AG20443 (cell line): ENCODE measurements around the gene UTS2.

Experiments
- DNase-seq: peaks from one replicate; pipeline ENCODE4 v3.0.0; 2012; ENCODE audit warnings: low spot score, mixed read lengths

UTS2 gene, protein sequence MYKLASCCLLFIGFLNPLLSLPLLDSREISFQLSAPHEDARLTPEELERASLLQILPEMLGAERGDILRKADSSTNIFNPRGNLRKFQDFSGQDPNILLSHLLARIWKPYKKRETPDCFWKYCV

GRCh38 chr1:7852804-7853683 lies at the start of gene UTS2:
Gene UTS2, minus strand, starts transcription at chr1:7853065. Its CDS starts 62 bp downstream, at chr1:7853003.
- no peak for DNase-seq

DNA sequence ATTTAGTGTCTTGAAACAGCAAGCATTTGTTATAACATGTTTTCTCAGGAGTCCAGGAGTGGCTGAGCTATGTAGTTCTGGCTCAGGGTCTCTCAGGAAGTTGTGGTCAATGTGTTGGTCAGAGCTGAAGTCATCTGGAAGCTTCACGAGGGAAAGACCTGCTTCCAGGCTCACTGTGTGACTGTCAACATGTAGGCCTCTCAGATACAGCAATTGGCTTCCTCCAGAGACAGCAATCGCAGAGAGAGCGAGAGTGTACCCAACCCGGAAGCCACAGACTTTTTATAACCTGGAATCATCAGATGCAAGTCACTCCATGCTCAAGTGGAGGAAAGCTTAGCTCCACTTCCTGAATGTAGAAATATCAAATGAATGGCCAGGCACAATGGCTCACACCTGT lies 46.9 kb upstream of the UTS2 start:
- no peak for DNase-seq

DNA sequence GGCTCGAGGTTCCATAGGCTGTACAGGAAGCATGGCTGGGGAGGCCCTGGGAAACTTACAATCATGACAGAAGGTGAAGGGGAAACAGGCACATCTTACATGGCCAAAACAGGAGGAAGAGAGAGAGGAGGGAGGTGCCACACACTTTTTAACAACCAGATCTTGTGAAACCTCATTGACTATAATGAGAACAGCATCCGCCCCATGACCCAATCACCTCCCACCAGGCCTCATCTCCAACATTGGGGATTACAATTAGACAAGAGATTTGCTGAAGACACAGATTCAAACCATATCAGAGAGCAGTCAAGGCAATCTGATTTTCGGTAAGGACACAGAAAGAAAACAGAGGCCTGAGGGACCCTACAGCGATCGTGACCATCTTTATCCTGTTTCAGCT lies 46.1 kb upstream of the UTS2 start:
- no peak for DNase-seq

- DNase-seq, result no peak
Observed at GRCh38 chr1:7896994-7897393, 44.1 kb upstream of the UTS2 start.

DNA sequence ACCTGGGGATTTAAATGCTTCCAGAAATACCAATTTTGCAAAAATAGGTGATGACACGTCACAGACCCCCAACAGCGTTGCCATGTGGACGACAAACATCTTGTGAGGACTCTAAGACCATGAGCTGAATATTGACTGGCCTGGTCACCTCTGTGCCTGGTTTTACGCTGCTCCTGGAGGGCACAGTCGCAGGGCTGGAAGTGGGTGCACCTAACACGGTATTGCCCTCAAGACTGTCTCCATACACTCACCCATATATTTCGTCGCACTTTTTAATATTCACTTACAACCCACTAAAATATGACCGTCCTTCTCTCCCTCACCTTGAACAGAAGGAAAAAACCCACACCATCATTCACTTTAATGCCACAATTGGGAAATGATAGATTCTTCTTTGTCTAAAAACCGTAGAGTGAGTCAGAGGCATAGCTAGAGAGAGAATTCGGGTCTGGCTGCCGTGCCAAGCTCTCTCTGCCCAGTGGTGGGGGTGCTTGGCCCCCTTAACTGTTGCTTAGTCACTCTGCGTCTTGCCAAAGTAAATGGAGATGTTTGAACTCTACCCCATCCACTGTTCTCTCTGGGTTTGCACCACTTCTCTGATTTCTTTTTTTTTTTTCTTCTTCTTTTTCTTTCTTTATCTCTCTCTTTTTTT lies 40.8 kb upstream of the UTS2 start:
- DNase-seq, result peak; percentile 83

- DNase-seq, result no peak
Observed at GRCh38 chr1:7891804-7892203, 38.9 kb upstream of the UTS2 start.

DNA sequence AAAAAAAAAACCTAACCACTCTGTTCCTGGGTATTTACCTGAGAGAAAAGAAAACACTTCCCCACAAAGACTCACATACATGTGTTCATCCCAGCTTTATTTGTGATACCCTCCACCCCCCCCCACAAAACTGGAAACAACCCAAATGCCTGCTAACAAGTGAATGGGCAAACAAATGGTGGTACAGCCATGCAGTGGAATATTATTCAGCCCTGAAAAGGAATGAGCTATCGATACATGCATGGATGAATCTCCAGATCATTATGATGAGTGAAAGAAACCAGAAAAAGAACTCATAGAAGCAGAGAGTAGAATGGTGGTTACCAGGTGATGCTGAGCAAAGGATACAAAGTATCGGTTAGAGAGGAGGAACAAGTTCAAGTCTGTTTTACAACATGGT lies 38.0 kb upstream of the UTS2 start:
- DNase-seq, result no peak

DNA sequence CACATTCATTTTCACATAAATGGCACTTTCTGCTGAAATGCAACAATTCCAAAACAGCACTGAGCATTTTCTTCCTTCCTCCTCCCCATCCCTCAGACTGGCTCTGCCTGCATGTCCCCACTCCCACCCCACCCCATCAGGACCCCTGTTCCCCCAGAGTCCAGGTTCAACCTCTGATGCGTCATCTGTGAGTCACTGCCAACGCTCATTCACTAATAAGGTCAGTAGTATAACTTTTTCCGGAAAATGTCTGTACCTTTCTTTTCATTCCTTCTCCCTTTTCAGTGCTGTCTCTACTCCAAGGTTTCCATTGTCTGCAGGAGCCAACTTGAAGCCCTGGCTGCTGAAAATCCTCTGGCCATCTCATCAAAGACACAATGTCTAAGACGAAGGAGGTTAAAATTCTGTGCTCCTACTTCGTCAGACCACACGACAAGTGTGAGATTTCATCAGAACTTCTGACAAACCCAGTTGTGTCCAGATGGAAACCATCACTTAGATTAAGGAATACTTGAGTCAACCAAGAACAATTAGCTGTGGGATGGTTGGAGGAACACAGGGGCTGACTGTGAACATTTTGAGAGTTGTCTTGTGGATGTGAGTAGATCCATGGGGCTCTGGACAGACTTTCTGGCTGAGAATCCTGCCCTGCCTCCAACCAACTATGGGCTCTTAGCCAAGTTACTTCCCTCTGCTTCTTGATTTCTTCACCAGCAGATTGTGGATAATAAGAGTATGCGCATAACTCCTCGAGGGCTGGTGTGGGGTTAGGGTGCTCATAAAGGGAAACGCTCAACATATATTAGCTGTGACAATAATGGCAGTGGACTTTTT lies 35.6 kb upstream of the UTS2 start:
- no peak for DNase-seq

DNA sequence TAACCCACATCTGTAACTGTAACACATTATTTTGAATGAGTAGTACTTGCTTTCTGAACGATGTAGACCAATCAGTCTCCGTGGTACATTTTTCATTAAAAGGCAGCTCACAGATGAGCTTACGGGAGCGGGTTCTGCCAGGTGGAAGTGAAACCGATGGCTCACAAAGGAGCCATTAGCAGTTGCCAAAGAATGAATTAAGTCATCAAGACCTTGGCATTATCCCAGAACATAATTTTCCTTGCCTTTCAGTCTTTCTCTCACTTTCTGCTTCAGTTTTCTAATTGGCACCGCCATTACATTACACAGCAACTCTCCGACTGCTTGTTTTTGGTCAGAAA lies 33.5 kb upstream of the UTS2 start:
- no peak for DNase-seq

DNA sequence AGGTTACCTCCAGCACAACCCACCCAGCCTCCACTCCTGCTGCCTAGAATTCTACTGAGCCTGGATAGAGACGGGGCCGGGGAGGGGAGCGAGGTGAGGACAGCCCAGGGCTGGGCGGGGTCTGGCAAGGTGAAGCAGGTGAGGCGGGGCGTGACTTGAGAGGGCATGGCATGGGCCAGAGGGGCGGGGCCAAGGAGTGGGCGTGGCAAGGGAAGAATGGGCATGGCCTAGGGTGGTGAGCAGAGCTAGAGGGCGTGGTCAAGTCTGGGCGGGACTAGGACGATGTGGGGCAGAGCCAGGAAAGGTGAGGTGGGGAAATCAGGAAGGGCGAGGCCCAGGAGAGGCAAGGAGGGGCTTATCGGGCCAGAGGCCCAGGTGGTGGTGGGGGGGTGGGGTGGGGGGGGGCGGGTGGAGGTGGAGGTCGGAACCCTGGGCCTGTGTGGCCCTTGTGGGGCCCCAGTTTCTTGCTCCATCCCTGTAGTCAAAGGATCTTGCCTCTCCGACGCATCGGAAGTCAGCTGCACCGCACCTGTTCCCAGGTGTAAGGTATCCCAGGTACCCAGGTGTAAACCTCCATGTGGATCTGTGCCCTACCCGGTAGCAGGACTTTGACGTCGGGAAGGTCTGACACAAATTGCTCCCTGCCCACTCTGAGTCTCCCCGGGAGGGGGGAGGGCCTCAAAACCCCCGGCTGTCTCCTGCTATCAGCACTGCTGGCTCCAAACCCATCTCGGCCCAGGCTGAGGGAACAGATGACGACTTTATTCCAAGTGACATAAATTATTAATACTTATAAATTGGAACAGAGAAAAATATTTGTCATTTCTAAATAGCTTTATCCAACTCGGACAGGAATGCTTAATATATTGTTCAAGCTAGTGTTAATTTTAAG lies 32.9 kb upstream of the UTS2 start:
- no peak for DNase-seq

DNA sequence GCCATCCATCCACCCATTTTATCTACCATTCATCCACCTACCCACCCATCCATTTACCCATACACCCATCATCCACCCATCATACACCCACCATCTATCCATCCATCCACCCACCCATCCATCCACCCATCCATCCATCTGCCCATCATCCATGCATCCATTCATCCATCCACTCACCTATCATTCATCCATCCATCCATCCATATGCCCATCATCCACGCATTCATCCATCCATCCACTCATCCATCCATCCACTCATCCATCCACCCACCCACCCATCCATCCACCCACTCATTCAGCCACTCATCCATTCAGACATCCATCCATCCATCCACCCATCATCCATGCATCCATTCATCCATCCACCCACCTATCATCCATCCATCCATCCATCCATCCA lies 31.9 kb upstream of the UTS2 start:
- DNase-seq, result no peak

DNA sequence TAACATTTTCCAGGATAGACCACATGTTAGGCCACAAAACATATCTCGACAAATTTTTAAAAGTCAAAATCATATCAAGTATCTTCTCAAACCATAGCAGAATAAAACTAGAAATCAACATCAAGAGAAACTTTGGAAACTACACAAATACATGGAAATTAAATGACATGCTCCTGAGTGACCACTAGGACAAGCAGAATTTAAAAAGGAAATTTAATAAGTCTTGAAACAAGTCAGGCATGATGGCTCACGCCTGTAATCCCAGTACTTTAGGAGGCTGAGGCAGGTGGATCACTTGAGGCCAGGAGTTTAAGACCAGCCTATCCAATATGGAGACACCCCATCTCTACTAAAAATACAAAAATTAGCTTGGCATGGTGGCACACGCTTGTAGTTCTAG lies 26.4 kb upstream of the UTS2 start:
- no peak for DNase-seq

DNA sequence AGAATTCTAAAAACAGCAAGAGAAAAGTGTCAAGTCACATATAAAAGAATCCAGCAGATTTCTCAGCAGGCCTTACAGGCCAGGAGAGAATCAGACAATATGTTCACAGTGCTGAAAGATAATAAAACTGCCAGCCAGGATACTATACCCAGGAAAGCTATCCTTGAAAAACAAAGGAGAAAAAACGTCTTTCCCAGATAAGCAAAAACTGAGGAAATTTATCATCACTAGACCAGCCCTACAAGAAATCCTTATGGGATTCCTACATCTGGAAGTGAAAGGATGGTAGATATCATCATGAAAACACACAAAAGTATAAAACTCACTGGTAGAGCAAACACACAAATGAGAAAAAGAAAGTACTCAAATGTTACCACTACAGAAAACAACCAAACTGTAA lies 25.2 kb upstream of the UTS2 start:
- DNase-seq, result no peak

- DNase-seq, result no peak
Observed at GRCh38 chr1:7873801-7874795, 21.2 kb upstream of the UTS2 start.

DNA sequence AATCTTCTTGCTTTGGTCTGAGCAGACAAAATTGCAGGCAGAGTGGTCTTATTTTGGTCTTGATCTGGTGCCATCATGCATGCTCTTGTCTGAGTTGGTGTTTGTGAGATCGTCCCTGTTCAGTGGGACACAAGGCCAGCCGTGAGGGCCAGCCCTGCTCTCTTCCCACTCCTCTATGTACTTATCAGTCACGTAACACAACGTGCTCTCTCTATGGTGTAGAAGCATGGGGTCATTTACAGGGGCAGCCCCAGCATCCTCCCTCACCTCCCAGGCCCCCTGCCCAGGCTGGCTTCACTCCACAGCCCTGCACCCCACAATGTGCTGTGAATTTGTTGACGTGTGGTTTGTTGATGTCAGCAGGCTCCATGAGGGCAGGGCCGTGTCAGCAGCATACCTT lies 18.3 kb upstream of the UTS2 start:
- no peak for DNase-seq

GRCh38 chr1:7869136-7869920 lies 16.5 kb upstream of the UTS2 start:
- DNase-seq, result no peak

DNA sequence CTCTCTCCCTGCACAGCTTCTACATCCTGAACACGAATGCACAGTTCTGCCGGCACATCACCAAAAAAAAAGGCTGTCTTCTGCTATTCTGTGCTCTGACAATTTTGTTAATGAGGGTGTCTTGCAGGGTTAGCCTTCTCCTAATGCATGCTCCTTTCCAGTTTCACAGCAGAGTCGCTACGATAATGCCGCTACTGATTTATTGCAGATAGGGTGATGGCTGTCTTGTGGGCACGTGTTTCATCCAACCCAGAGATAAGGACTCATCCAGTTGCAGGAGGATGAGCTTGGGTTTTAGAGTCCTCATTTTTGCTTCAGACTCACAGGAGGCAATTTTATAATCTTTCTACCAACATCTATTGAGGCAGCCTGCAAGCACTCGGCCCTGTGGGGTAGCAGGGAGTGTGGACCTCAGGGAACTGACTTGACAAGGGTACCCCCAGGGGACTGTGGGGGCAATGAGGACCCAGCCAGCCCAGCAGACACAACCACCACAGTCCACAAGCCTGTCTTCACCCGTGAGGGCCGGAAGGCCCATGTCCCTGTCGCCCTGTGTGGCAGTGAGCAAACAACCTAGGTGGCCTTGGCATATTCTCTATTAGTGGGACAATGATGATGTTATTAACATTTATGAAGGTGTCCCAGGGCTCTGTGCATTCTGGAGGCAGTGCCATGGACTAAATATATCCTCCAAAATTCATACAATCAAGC lies 15.4 kb upstream of the UTS2 start:
- no peak for DNase-seq

DNA sequence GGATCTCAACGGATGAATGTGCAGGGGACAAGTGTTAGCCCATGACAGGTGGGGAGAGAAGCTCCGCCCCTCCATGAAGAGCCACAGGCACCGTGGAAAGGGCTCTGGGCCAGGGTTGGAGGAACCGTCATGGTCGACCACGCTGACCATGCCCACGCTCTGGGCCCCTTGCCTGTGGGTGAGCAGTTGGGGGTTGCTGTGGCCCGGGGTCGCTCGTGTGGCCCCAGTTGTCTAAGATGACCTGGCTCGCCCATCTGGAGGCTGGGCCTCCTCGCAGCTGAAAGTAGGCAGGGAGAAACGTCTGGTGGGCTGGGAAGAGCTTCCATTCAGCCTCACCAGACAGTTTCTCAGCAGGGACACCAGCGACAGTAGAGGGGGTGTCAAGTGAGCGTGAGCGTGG lies 13.1 kb upstream of the UTS2 start:
- no peak for DNase-seq
